ENCODE data around the gene C1orf21. TPM values are rescaled to one million over a fixed set of nuclear protein-coding genes. Genes with fewer than 3 reads are reported as not detected.

C1orf21 gene
- total and polyA plus RNA-seq, 10 donors, result 9.7 to 60.4 (median 26.7) TPM

DNA sequence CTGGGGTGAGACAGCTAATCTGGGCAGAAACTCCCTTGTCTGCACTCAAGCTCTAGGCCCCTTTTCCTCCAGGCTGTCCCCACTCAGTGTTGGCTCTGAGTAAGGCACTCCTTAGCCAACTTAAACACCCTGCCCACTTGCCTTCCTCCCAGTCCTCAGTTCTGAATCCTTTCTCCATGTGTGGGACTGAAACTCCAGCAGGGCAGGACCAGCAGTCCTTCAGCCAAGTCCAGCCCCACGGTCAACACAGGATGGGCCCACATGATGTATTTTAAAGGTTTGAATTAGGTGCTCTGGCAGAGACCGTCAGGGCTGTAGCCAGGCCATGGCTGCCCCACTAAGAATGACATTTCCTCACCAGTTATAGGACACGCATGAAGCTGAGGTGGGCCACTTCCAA is 260.0 kb downstream of the C1orf21 start:
- Histone ChIP-seq H3K27me3 (replicated peaks in 1 of 7) (no peaks in the 10 kb centered on the region), H3K36me3 (no peaks in the 10 kb centered on the region), H3K9me3 (peaks cover 0 to 6% (median 0%) of the 10 kb centered on the region in 8 donors), H3K4me1 (peaks cover 0 to 15% (median 0%) of the 10 kb centered on the region in 6 donors), H3K4me3 (no peak overlapping the region), H3K27ac (no peak overlapping the region)
- intact Hi-C loops (cut with DNase I; ENCODE audit: low total_unique reads), result no loop called here
- no peak for TF ChIP-seq POLR2A (IDR thresholded peaks at IDR 0.05)
- WGBS, 5 donors, result 90 to 100% (median 96%) methylated on average over 3 of the region's 3 CpGs
- no peak for DNase-seq

DNA sequence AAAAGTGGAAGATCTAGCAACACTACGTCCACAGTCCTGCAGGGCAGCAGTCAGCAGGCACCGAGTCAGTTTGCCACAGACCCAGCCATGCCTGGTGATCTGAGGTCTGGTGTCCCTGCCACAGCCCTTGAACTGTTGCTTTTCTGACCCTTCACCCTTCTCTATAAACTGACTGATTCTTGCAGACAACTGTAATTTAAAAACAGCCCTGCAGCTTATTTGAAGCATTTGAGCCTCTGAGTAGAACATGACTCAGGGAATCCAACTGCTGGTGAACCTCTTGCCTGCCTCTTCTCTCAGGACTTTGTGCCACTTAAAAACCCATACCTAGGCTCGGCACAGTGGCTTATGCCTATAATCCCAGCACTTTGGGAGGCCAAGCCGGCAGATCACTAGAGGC is 260.6 kb downstream of the C1orf21 start:
- H3K4me3 ChIP-seq, result no peak overlapping the region
- WGBS, 5 donors, result 85 to 95% (median 93%) methylated on average over 4 of the region's 4 CpGs
- intact Hi-C loops (cut with DNase I; ENCODE audit: low total_unique reads), result no loop called here
- no peaks in the 10 kb centered on the region for H3K36me3 ChIP-seq
- DNase-seq, result no peak
- H3K27me3 ChIP-seq (replicated peaks in 1 of 7), result no peaks in the 10 kb centered on the region
- peaks cover 0 to 15% (median 0%) of the 10 kb centered on the region in 6 donors for H3K4me1 ChIP-seq
- TF ChIP-seq CTCF (IDR thresholded peaks at IDR 0.05 in 8 of 11, conservative IDR thresholded peaks at IDR 0.05 in 3 of 11) (no peak), POLR2AphosphoS5 (IDR thresholded peaks at IDR 0.05) (no peak), POLR2A (IDR thresholded peaks at IDR 0.05) (no peak)
- no peak overlapping the region for H3K27ac ChIP-seq
- peaks cover 0 to 6% (median 0%) of the 10 kb centered on the region in 8 donors for H3K9me3 ChIP-seq

DNA sequence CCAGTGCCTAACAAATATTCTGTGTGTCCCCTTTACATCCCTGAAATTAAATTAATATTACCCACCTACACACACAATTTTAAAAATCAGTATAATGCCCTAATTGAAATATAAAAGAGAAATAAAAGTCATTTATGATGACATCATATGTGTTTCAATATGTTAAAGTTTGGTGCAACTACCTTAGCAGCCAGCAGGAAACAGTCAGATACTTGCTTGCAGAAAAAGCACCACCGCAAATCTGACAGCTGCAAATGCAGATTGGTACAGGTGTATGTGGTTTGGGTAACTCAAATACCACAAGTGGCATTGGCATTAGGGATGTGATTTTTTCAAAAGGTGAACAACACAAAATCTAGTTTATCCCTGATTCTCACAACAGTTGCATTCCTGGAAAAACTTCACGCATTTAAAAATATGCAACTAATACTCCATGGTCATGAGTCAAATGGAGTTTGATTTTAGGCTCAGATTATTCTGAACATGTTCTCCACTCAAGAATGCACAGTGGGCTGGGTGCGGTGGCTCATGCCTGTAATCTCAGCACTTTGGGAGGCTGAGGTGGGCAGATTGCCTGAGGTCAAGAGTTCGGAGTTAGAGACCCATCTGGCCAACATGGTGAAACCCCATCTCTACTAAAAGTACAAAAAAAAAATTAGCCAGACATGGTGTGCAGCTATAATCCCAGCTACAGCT is 261.5 kb downstream of the C1orf21 start:
- no peak for DNase-seq
- peaks cover 0 to 6% (median 0%) of the 10 kb centered on the region in 8 donors for H3K9me3 ChIP-seq
- intact Hi-C loops (cut with DNase I; ENCODE audit: low total_unique reads), result no loop called here
- no peaks in the 10 kb centered on the region for H3K36me3 ChIP-seq
- H3K27me3 ChIP-seq (replicated peaks in 1 of 7), result no peaks in the 10 kb centered on the region
- no peak for TF ChIP-seq CTCF (IDR thresholded peaks at IDR 0.05 in 8 of 11, conservative IDR thresholded peaks at IDR 0.05 in 3 of 11)
- TF ChIP-seq POLR2AphosphoS5 (IDR thresholded peaks at IDR 0.05), result no peak
- TF ChIP-seq POLR2A (IDR thresholded peaks at IDR 0.05), result no peak
- H3K27ac ChIP-seq, result no peak overlapping the region
- peaks cover 0 to 15% (median 0%) of the 10 kb centered on the region in 6 donors for H3K4me1 ChIP-seq
- 83 to 96% (median 91%) methylated on average over 4 of the region's 4 CpGs for WGBS, 5 donors
- H3K4me3 ChIP-seq, result no peak overlapping the region

DNA sequence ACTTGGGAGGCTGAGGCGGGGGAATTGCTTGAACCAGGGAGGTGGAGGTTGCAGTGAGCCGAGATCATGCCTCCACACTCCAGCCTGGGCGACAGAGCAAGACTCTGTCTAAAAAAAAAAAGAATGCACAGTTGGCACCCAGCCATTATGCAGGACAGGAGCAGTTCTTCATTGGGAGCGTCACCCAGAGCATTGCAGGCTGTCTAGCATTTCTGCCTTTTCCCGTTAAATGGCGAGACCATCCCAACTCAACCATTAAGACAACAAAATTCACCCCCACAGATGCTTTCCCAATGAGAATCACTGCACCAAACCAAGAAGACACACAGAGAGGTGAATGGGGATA is 262.0 kb downstream of the C1orf21 start:
- H3K9me3 ChIP-seq, result peaks cover 0 to 6% (median 0%) of the 10 kb centered on the region in 8 donors
- H3K27ac ChIP-seq, result no peak overlapping the region
- intact Hi-C loops (cut with DNase I; ENCODE audit: low total_unique reads), result no loop called here
- H3K4me3 ChIP-seq, result no peak overlapping the region
- no peak for DNase-seq
- H3K27me3 ChIP-seq (replicated peaks in 1 of 7), result no peaks in the 10 kb centered on the region
- 85 to 94% (median 90%) methylated on average over 6 of the region's 6 CpGs for WGBS, 5 donors
- TF ChIP-seq CTCF (IDR thresholded peaks at IDR 0.05 in 8 of 11, conservative IDR thresholded peaks at IDR 0.05 in 3 of 11) (no peak), POLR2AphosphoS5 (IDR thresholded peaks at IDR 0.05) (no peak), POLR2A (IDR thresholded peaks at IDR 0.05) (no peak)
- peaks cover 0 to 15% (median 0%) of the 10 kb centered on the region in 6 donors for H3K4me1 ChIP-seq
- no peaks in the 10 kb centered on the region for H3K36me3 ChIP-seq
